GM13977 (cell line): ENCODE results near the gene HRH1.
"Not testable (repeated sequence)": the region's sequence is repeated elsewhere in the genome, so short reads cannot be mapped to it uniquely, and the experiment has no call there.

Experiments used
- DNase-seq: peaks from one replicate; pipeline ENCODE4 v3.0.0; 2012; ENCODE audit warnings: low spot score
- CTCF ChIP-seq: IDR thresholded peaks from 2 replicates; pipeline ENCODE4 v1.5.1; 2012; ENCODE audit warnings: mild to moderate bottlenecking, control low read depth; ENCODE audit not compliant: insufficient read depth; ENCODE audit errors: extremely low read depth, missing control alignments
- in situ Hi-C: fragments of 300-500 bp; cut with MboI; formaldehyde crosslinking; loops from one replicate; pipeline ENCODE4 v1.12.0; 2022; ENCODE audit warnings: low sequenced_read_pairs, low pct_unique_long_range_greater_than_20kb, mixed read lengths, inconsistent platforms; ENCODE audit not compliant: unreplicated experiment

HRH1 gene

DNA sequence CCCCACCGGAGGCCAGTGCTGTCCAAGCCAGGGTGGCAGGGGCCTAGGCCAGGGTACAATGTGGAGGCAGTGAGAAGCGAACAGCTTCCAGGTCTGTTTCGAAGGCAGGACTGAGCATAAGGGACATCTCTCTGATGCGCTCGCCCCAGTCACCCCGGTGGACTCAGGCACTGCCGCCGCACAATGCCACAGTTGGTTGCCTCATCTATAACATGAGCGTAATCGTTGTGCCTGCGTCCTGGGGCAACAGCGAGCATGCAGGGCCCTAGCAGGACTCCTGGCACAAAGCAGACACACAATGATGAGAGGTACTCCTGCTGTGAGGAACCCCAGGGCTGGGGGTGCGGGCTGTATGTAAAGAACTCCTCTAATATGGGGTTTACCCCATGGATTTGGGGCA lies 14.1 kb downstream of the HRH1 start:
- no peak for DNase-seq
- no peak for TF ChIP-seq CTCF
- in situ Hi-C loops = no loop called here

DNA sequence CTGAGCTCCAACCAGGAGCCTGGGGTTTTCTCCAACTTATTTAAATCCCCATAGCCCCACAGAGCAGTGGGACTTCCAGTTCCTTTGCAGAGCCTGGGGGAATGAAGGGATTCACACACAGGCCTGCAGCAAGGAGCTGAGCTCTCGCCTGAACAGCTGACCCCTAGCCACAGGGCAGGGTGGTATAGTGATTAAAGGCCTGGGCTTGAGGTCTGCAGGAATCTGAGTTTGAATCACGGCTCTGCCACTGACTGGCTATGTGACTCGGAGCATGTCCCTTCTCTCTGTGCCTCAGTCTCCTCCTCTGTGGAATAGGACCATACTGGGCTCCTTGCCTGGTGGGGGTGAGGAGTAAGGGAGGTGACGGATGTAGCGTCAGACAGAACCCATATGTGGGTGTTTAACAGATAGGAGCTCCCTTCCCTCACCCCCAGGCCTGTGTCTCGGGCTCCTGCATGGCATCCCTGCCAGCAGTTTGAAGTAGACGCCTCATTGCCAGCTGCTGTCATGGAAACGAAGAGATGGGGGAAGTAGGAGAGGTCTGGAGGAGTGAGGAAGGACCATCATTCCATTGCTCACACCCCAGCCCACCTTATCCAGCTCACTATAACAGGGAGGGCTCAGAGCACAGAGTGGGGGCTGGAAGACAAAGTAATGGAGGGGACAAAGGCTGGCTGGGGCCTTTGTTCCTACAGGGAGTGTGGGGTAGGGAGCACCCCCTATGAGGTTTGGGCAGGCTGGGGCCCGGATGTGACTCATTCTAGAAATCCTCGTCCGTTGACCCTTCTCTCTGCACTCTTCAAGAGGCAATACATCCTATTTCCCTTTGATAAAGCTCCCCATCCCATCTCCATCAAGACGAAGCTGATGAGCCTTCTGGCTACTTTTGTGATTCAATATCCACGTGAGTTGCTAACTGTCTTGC lies 14.8 kb downstream of the HRH1 start:
- no peak for TF ChIP-seq CTCF
- in situ Hi-C loops = no loop called here
- DNase-seq = no peak

DNA sequence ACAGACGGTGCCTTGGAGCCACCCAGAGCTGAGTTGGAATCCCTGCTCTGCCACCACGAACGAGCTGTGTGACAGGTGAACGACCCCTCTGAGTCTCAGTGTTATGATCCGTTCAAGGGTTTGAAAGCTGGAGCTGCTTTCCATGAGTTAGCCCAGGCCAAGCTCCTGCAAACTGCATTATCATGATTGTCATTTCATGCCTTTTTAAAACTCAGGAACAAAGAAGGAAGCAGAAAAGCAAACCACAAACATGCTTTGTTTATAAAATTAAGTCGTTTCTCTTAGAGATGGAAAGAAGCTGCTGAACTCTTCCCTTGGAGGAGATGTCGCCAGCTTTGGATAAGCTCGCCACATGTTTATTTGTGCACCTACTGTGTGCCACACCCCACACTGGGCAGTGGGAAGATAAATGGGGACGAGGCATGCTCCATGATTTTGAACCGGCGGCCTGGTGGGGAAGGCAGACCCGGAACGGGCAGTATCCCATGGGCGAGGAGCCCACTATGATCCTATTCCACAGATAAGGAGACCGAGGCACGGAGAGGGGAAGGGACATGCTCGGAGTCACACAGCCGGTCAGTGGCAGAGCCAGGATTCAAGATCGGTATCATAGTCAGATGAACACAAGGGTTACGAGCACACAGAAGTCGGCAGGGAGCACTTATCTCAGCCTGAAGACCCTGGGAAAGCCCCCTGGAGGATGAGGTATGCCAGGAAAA lies 15.9 kb downstream of the HRH1 start:
- DNase-seq = no peak
- TF ChIP-seq CTCF = no peak
- in situ Hi-C loops = no loop called here

DNA sequence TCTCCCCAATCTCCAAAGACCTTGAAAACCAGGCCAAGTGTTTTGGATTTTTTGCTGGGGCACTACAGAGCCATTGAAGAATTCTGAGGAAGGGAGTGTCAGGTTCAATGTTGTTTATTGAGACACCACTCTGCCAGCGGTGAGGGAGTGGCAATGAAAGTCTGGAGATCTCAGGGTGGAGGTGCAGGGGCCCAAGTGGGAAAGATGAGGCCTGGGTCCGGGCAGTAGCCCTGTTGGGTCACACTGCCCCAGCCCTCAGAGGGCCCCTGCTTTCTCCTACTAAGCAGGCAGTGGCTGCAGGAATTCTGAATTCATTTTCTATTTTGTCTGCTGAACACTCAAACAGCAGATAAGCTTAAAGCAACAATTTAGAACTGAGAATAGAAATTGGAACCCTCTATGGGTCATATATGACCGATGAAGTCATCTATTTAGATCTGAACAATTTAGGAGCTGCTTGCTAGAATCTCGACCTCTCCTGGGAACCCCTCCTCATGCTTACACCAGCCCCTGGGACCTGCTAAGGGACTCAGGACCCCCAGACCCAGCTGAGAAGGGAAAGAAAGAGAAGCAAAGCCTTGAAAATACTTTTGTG lies 17.9 kb downstream of the HRH1 start:
- DNase-seq = no peak
- no peak for TF ChIP-seq CTCF
- in situ Hi-C loops = no loop called here

DNA sequence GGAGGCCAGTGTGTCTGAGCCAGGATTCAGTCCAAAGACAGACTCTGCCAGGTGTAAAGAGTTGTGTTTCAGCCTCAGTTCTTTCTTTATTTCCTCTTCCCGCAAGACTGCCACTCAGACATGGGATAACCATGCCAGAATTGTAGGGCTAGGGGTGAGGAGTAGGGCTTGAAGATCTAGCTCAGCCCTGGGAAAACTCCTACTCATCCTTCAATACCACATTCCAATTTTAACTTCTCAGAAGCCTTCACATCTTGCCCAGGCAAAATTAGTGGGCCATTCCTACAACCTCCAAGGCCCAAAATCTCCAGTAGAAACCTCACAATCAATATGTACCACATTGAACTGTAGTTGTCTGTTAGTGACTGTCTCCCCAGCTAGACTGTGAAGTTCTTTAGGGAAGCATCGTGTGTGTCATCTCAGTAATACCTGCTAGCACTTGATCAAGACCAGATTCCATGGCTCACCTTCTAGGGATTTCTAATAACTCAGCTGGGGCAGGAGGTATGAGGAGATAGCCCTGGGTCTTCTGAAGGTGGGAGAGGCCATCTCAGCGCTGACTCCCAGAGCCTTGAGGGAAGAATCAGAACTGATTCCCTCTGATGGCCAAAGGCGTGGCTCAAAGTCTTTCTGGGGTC lies 19.7 kb downstream of the HRH1 start:
- in situ Hi-C loops = no loop called here
- no peak for TF ChIP-seq CTCF
- no peak for DNase-seq

DNA sequence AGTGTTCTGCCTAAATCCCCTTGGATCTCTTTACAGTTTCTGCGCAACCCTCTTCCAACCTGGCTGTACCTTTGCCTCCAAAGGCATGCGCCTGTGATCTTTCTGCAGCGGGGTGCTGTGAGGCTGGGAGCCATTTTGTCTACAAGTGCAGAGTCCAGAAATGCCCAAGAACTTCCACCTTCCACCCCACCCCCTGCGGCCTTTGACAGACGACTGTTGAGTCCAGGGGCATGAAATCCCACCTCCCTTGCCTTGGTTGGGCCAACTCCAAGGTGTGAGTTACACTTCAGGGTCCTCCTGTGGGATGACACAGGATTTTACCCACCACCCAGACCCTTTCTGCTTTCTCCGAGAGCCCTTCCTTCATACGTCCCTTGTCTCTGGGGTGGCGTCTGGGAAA lies 24.1 kb downstream of the HRH1 start:
- in situ Hi-C loops = no loop called here
- DNase-seq = no peak
- TF ChIP-seq CTCF = no peak

DNA sequence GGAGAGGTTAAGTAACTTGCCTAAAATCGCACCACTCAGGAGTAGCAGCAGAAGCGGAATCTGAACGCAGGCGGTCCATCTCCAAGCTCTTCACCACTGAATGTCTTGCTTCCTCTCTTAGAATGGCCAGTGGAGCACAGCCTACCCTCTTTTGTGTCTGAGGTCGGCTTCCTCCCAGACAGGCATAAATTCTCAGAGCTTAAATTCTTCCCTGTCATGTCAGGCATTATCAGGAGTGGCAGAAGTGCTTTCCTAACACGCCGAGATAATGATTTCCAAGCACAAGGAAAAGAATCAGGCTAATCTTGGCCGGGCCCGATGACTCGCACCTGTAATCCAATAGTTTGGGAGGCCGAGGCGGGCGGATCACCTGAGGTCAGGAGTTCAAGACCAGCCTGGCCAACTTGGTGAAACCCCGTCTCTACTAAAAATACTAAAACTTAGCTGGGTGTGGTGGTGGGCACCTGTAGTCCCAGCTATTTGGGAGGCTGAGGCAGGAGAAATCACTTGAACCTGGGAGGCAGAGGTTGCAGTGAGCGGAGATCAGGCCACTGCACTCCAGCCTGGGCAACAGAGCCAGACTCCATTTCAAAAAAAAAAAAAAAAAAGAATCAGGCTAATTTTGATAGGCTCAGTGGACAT lies 30.2 kb downstream of the HRH1 start:
- in situ Hi-C loops, DNase-seq: not testable (repeated sequence)
